AG10803 (cell line): Measurements from ENCODE around the gene IFT43.

Source experiments
- DNase-seq: peaks from one replicate; pipeline ENCODE4 v3.0.0; 2010; ENCODE audit warnings: low read depth
- H3K4me3 ChIP-seq: 2 replicates; pipeline ENCODE4 v1.5.1; 2011; ENCODE audit warnings: mild to moderate bottlenecking, low read length, control low read depth
- TF ChIP-seq, protein P1 (sequence below): conservative IDR thresholded peaks from 2 replicates; pipeline ENCODE4 v1.5.1; 2011; ENCODE audit warnings: mild to moderate bottlenecking, low read length, control low read depth, inconsistent platforms

The IFT43 gene

DNA sequence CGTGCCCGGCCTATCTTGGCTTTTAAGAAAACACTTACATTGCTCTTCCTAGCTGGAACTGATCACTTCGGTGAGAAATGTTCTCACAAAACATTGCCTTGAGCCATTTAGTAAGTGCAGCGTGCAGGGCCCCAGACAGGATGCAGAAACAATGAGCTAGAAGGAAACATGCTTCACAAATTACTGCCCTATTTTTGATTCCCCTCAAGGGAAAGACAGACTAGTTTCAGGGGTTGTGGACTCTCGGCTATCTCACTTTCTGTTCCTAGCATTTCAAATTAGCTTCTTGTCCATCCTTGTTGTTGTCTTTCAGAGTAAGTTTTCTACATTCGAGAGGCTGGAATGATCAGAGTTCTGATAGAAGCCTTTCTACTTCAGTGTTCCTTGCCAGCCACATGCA is 25.3 kb upstream of the IFT43 start:
- H3K4me3 ChIP-seq: no peak overlapping the region
- DNase-seq: no peak
- TF ChIP-seq, protein P1, sequence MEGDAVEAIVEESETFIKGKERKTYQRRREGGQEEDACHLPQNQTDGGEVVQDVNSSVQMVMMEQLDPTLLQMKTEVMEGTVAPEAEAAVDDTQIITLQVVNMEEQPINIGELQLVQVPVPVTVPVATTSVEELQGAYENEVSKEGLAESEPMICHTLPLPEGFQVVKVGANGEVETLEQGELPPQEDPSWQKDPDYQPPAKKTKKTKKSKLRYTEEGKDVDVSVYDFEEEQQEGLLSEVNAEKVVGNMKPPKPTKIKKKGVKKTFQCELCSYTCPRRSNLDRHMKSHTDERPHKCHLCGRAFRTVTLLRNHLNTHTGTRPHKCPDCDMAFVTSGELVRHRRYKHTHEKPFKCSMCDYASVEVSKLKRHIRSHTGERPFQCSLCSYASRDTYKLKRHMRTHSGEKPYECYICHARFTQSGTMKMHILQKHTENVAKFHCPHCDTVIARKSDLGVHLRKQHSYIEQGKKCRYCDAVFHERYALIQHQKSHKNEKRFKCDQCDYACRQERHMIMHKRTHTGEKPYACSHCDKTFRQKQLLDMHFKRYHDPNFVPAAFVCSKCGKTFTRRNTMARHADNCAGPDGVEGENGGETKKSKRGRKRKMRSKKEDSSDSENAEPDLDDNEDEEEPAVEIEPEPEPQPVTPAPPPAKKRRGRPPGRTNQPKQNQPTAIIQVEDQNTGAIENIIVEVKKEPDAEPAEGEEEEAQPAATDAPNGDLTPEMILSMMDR: no peak

DNA sequence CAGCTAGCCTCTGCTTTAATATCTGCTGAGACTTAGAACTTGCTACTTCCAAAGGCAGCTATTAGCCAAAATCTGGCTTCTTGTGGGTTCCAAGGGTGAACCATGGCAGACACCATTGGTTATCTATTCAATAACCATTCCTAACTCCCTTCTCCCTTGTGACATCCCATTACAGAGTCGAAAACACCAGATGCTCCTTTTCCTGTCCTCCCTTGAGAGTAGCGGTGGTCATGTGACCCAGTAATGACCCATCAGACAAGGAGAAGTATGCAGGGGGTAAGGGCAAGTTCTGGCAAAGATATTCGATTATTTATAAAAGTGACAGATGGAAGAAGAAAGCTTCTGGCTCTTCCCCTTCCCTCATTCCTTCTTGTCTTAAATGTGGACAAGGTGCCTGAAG is 23.9 kb upstream of the IFT43 start:
- TF ChIP-seq, protein P1: no peak
- H3K4me3 ChIP-seq: no peak overlapping the region
- no peak for DNase-seq

DNA sequence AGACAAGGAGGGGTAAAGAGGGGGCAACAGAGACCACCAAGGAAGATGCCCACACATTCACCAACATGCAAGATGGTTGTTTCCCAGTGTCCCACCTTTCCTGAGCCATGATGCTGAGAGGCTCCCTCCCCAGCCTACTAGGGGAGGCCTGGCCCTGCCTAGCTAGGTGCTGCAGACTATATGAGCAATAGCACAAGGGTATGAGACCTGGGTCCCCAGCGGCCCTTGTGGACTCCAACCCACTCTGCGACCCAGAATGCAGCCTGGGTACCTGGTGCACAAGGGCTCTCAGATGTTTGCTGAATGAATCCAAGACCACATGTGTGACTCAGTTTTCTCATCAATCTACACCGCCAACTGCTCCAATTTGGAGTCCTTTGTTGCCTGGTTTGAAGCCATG is 17.7 kb upstream of the IFT43 start:
- no peak overlapping the region for H3K4me3 ChIP-seq
- DNase-seq: no peak
- TF ChIP-seq, protein P1: no peak

DNA sequence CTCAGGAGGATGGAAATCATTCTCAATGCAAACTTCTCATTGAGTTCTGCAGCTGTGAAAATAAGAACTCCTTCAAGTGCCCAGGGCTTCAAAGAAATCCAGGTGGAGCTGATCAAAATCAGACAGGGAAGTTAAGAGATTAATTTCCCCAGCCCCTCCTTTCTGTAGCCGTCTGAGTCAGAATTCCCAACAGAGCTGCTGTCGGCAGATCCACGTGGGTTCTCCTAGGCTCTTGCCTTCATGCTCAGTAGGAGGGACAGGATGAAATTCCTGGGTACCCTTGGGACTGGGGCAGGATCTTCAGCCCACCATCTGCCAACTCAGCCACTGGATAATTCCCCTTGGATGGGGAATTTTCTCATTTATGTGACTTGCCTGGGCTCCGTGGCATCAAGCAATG is 17.1 kb upstream of the IFT43 start:
- H3K4me3 ChIP-seq: no peak overlapping the region
- TF ChIP-seq, protein P1: no peak
- DNase-seq: peak; percentile 48

DNA sequence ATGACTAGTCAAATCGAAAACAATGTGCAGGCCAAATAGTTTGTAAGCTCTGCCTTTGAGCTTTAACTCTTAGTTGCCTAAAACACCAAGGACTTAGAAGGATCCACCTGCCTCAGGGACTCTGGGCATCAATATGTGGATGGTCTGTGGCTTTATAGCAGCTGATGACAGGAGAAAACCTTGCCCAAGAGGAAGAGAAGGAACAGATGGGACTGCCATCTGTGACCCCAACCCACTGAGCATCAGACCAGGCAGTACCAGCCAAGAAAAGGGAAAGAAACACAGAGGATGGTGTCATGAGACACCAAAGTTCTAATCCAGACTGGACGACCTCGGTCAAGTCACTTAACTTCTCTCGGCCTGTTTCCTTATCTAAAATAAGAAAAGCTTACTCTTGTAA is 16.4 kb upstream of the IFT43 start:
- H3K4me3 ChIP-seq: no peak overlapping the region
- TF ChIP-seq, protein P1: no peak
- no peak for DNase-seq

DNA sequence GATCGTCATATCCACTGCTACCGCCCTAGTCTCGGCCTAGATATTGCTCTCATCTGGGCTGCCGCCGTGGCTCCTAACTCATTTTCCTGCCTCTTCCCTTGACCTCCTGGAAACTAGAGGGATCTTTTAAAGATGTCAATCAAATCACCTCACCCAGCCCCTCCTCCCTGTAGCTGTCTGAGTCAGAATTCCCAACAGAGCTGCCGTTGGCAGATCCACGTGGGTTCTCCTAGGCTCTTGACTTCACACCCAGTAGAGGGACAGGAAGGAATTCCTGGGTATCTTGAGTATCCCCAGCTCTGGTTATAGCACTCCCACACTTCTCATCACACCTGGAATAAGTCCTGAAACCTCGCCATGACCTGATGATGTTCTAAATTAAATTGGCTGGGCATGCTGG is 15.7 kb upstream of the IFT43 start:
- TF ChIP-seq, protein P1: no peak

DNA sequence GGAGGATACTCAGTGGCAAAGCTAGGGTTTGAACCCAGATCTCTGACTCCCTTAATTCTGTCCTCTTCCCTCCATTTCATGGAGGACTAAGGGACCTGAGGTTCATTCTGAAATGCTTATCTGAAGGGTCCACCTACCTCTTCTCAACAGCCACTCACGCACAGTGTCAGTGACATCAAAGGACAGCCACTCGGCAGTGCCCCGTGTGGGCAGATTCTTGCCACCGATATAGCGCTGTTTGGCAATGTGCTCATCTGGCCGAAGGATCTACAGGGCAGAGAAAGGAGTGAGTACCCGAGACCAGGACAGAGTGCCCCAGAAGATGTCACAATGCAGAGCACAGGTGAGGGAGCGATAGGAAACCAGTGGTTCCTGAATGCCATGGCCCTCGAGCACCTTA is 14.6 kb upstream of the IFT43 start:
- DNase-seq: no peak
- TF ChIP-seq, protein P1: no peak

More for the DNA sequence above, 15.7 kb upstream of the IFT43 start:
- DNase-seq: no peak
- no peak overlapping the region for H3K4me3 ChIP-seq

More for the DNA sequence above, 14.6 kb upstream of the IFT43 start:
- no peak overlapping the region for H3K4me3 ChIP-seq
